Common myeloid progenitor, CD34-positive (primary cell): Measurements from ENCODE around the gene CSK.
A peak's percentile ranks its signal among the peaks of the same experiment; 100 is the strongest.

Experiments
- CTCF ChIA-PET: fragments of 350-600 bp; sonication (Branson Sonifier 250); formaldehyde crosslinking; loops from one replicate; lab custom pipeline; 2021; ENCODE audit warnings: antibody characterized with exemption; lab: Charles Lee
- POLR2A ChIA-PET: fragments of 350-600 bp; sonication (Branson Sonifier 250); formaldehyde crosslinking; loops from one replicate; lab custom pipeline; 2021; ENCODE audit warnings: antibody characterized with exemption; lab: Charles Lee
- DNase-seq, 3 donors: peaks; one replicate each; pipeline versions ENCODE4 v3.0.0 to v3.0.0-alpha.2; 2013
- H3K27ac ChIP-seq, 2 experiments: 1 replicate in 1 of 2; 2 replicates in 1 of 2; pipeline ENCODE4 v1.7.0; 2013; ENCODE audit warnings: inconsistent platforms in 2 of 2, low read length in 2 of 2, mild to moderate bottlenecking in 2 of 2, low read depth in 1 of 2, moderate library complexity in 1 of 2; ENCODE audit not compliant: severe bottlenecking in 2 of 2, insufficient read depth in 1 of 2, poor library complexity in 1 of 2
- H3K27me3 ChIP-seq, 5 experiments: replicated peaks in 2 of 5; 1 replicate in 3 of 5; 2 replicates in 2 of 5; pipeline versions ENCODE4 v1.6.1 to v1.7.0; 2013; ENCODE audit warnings: low read length in 4 of 5, mild to moderate bottlenecking in 2 of 5, moderate library complexity in 2 of 5, inconsistent platforms in 1 of 5; ENCODE audit not compliant: insufficient read depth in 5 of 5, control insufficient read depth in 4 of 5
- H3K36me3 ChIP-seq, 4 experiments: 1 replicate in 2 of 4; 2 replicates in 2 of 4; pipeline versions ENCODE4 v1.6.1 to v1.7.0; 2013; ENCODE audit warnings: low read length in 3 of 4, control low read depth in 1 of 4, mild to moderate bottlenecking in 1 of 4; ENCODE audit not compliant: control insufficient read depth in 4 of 4, insufficient read depth in 4 of 4
- H3K4me1 ChIP-seq, 4 experiments: 1 replicate in 3 of 4; 2 replicates in 1 of 4; pipeline versions ENCODE4 v1.6.1 to v1.7.1; 2013; ENCODE audit warnings: low read length in 3 of 4, mild to moderate bottlenecking in 3 of 4, control low read depth in 1 of 4, inconsistent platforms in 1 of 4, moderate library complexity in 1 of 4; ENCODE audit not compliant: control insufficient read depth in 4 of 4, insufficient read depth in 4 of 4; ENCODE audit errors: control extremely low read depth in 1 of 4
- H3K4me3 ChIP-seq, 7 experiments: 1 replicate in 4 of 7; 2 replicates in 3 of 7; pipeline versions ENCODE4 v1.5.1 to v1.7.0; 2013; ENCODE audit warnings: mild to moderate bottlenecking in 7 of 7, low read length in 6 of 7, moderate library complexity in 6 of 7, inconsistent platforms in 2 of 7, low read depth in 2 of 7, control low read depth in 1 of 7; ENCODE audit not compliant: insufficient read depth in 4 of 7, control insufficient read depth in 1 of 7; ENCODE audit errors: extremely low read depth in 1 of 7
- H3K9me3 ChIP-seq, 5 experiments: 1 replicate in 4 of 5; 2 replicates in 1 of 5; pipeline versions ENCODE4 v1.6.1 to v1.7.1; 2013; ENCODE audit warnings: low read length in 4 of 5, mild to moderate bottlenecking in 2 of 5, inconsistent platforms in 1 of 5, low read depth in 1 of 5, moderate library complexity in 1 of 5; ENCODE audit not compliant: control insufficient read depth in 4 of 5, insufficient read depth in 2 of 5; ENCODE audit errors: control extremely low read depth in 1 of 5
- WGBS: methylation state at CpG from one replicate; pipeline ENCODE4 v1.1.5; 2013; ENCODE audit not compliant: insufficient coverage; 5-methylcytosine and 5-hydroxymethylcytosine counted together

Gene CSK

GRCh38 chr15:74789741-74790079, 7.8 kb downstream of the CSK start:
- no CpG with 5 or more reads among the region's 3 CpGs for WGBS
- DNase-seq, result no peak
- Histone ChIP-seq H3K36me3 (peaks cover 0 to 41% (median 2%) of the 10 kb centered on the region in 4 experiments), H3K4me1 (peaks cover 41 to 98% (median 96%) of the 10 kb centered on the region in 4 experiments), H3K27ac (peak overlapping the region; percentile 55 to 89), H3K4me3 (peak overlapping the region in 6 of 7 experiments; percentile 50 to 71 (median 60)), H3K27me3 (no peaks in the 10 kb centered on the region), H3K9me3 (no peaks in the 10 kb centered on the region)
- ChIA-PET CTCF (interaction anchor here (0.5 to 20.4 kb wide), 5 partner anchors 10 to 396 kb away, joined by 3 to 1027 read pairs (median 3); partner anchors contain the start of gene CSK), POLR2A (interaction anchor here (1.2 to 4.7 kb wide), 4 partner anchors 8 to 13 kb away, joined by 4 to 31 read pairs (median 10); partner anchors contain the start of gene CSK)

GRCh38 chr15:74790080-74790916, 8.4 kb downstream of the CSK start:
- Histone ChIP-seq H3K4me3 (peak overlapping the region in 6 of 7 experiments; percentile 50 to 71 (median 60)), H3K27ac (peak overlapping the region; percentile 55 to 89), H3K4me1 (peaks cover 38 to 98% (median 96%) of the 10 kb centered on the region in 4 experiments), H3K27me3 (no peaks in the 10 kb centered on the region), H3K9me3 (no peaks in the 10 kb centered on the region), H3K36me3 (peaks cover 0 to 41% (median 2%) of the 10 kb centered on the region in 4 experiments)
- ChIA-PET CTCF (interaction anchor here (0.5 to 20.4 kb wide), 4 partner anchors 10 to 396 kb away, joined by 3 to 1027 read pairs (median 34); partner anchors contain the start of gene CSK), POLR2A (interaction anchor here (0.6 to 4.7 kb wide), 7 partner anchors 8 to 1489 kb away, joined by 3 to 31 read pairs (median 4); partner anchors contain the start of gene CSK)
- DNase-seq, result peak in 2 of 3 donors; percentile 82 to 88
- whole genome bisulfite sequencing, result 3% methylated on average over 13 of the region's 15 CpGs

GRCh38 chr15:74791007-74791406, 9.1 kb downstream of the CSK start:
- no CpG with 5 or more reads among the region's 1 CpG for WGBS
- POLR2A ChIA-PET, result interaction anchor here (0.6 to 4.7 kb wide), 4 partner anchors 9 to 1490 kb away, joined by 3 to 31 read pairs (median 10); partner anchors contain the start of gene CSK
- Histone ChIP-seq H3K27me3 (no peaks in the 10 kb centered on the region), H3K27ac (peak overlapping the region in 1 of 2 experiments; percentile 89), H3K4me3 (peak overlapping the region in 4 of 7 experiments; percentile 16 to 71 (median 60)), H3K4me1 (peaks cover 38 to 97% (median 91%) of the 10 kb centered on the region in 4 experiments), H3K36me3 (peaks cover 0 to 38% (median 3%) of the 10 kb centered on the region in 4 experiments), H3K9me3 (no peaks in the 10 kb centered on the region)
- CTCF ChIA-PET, result interaction anchor here (6.7 to 20.4 kb wide), 3 partner anchors 9 to 157 kb away, joined by 64 to 1027 read pairs (median 136); partner anchors contain the start of gene CSK
- no peak for DNase-seq

GRCh38 chr15:74791667-74792066, 9.8 kb downstream of the CSK start:
- Histone ChIP-seq H3K9me3 (no peaks in the 10 kb centered on the region), H3K4me1 (peaks cover 37 to 93% (median 88%) of the 10 kb centered on the region in 4 experiments), H3K4me3 (peak overlapping the region in 2 of 7 experiments; percentile 6 to 48), H3K36me3 (peaks cover 0 to 36% (median 5%) of the 10 kb centered on the region in 4 experiments), H3K27ac (peak overlapping the region; percentile 19 to 89), H3K27me3 (no peaks in the 10 kb centered on the region)
- no peak for DNase-seq
- POLR2A ChIA-PET, result interaction anchor here (3.3 to 4.7 kb wide), 2 partner anchors 10 to 14 kb away, joined by 16 to 31 read pairs; partner anchors contain the start of gene CSK
- 74% methylated on average over 6 of the region's 7 CpGs for WGBS
- CTCF ChIA-PET, result interaction anchor here (2.4 to 20.4 kb wide), 4 partner anchors 8 to 158 kb away, joined by 12 to 1027 read pairs (median 100); partner anchors contain the start of gene CSK

- DNase-seq, result no peak
- Histone ChIP-seq H3K9me3 (no peaks in the 10 kb centered on the region), H3K4me1 (peaks cover 39 to 86% (median 82%) of the 10 kb centered on the region in 4 experiments), H3K27ac (peak overlapping the region; percentile 19 to 89), H3K27me3 (no peaks in the 10 kb centered on the region), H3K4me3 (peak overlapping the region in 2 of 7 experiments; percentile 6 to 11), H3K36me3 (peaks cover 0 to 34% (median 5%) of the 10 kb centered on the region in 4 experiments)
- CTCF ChIA-PET, result interaction anchor here (0.9 to 20.4 kb wide), 10 partner anchors 8 to 159 kb away, joined by 3 to 1027 read pairs (median 8); partner anchors contain the start of genes CSK and CYP1A2
- WGBS, result 71% methylated on average over 9 of the region's 12 CpGs
- POLR2A ChIA-PET, result interaction anchor here (0.7 to 4.7 kb wide), 5 partner anchors 10 to 21 kb away, joined by 3 to 31 read pairs (median 6); partner anchors contain the start of gene CSK
These were observed 10.5 kb downstream of the CSK start for GRCh38 chr15:74792227-74793016.
